ENCODE data around the gene KRTAP10-2.
"Not testable (repeated sequence)": the region's sequence is repeated elsewhere in the genome, so short reads cannot be mapped to it uniquely, and the experiment has no call there.

The KRTAP10-2 gene

DNA sequence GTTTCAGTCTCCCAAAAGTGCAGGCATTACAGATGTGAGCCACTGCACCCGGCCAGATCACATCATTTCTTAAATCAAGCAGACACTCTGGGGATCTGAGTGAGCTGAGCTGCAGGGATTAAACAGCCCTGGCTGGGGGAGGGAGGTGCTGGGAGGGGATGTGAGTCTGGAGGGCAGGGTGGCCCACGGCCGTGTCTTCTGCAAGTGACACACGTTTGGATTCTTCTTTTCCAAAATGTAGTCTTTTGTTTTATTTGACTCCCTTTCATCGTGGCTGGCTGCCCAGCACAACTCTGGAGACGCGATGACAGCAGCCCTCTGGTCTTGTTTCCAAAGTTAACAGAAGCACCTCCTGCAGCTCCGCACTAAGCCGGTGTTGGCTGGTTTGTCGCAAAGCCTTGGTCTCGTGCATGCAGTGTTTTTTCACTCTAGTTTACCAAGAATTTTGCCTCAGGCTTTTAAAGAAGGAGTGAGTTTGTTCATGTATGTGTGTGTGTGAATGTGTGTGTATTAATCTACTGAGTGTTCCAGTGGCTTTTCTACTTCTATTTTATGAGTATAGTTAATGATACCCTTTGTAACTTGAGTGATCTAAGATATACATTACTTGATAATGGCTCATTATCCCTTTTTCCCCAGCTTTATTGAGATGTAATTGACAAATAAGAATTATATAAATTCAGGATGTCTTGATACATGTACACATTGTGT, 31.9 kb upstream of the KRTAP10-2 start:
- no peak for DNase-seq (ENCODE audit: low read depth in 2 of 3, low spot score in 1 of 3)

- no peak for DNase-seq (ENCODE audit: low read depth in 2 of 3, low spot score in 1 of 3)
These were observed 30.8 kb upstream of the KRTAP10-2 start for GRCh38 chr21:44582055-44582454.

- no peak for DNase-seq (ENCODE audit: low read depth in 2 of 3, low spot score in 1 of 3)
These were observed 29.9 kb upstream of the KRTAP10-2 start for GRCh38 chr21:44581158-44581557.

DNA sequence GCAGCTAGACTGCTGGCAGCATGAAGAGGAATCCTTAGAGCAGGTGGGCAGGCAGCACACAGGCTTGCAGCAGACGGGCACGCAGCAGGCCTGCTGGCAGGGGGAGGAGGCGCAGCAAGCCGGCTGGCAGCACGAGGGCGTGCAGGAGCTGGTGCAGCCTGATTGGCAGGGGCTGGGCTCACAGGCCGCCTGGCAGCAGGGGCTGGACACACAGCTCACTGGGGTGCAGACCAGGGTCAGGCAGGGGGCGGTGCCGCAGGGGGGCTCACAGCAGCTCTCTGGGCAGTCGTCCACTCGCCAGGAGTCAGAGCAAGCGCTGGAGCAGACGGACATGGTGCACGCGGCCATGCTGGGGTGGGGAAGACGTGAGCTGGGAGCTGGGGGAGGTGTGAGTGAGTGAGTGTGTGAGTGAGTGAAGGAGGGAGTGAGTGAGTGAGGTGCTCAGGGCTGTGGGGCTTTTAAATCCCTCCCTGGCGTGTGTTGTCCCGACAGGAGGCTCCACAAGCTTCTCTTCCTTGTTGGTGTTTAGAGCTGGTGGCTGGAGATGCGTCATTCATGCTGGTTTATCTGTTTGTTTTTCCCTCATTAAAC, 29.0 kb upstream of the KRTAP10-2 start, which contains the start of gene KRTAP10-5:
TSS of gene KRTAP10-5 (minus strand) at position 374 of the 591 bp plus-strand sequence. CDS start at position 348, 26 bp downstream.
- not testable (repeated sequence) for DNase-seq (ENCODE audit: low read depth in 2 of 3, low spot score in 1 of 3)

GRCh38 chr21:44579833-44580144, 28.5 kb upstream of the KRTAP10-2 start:
- no peak for DNase-seq (ENCODE audit: low read depth in 2 of 3, low spot score in 1 of 3)

DNA sequence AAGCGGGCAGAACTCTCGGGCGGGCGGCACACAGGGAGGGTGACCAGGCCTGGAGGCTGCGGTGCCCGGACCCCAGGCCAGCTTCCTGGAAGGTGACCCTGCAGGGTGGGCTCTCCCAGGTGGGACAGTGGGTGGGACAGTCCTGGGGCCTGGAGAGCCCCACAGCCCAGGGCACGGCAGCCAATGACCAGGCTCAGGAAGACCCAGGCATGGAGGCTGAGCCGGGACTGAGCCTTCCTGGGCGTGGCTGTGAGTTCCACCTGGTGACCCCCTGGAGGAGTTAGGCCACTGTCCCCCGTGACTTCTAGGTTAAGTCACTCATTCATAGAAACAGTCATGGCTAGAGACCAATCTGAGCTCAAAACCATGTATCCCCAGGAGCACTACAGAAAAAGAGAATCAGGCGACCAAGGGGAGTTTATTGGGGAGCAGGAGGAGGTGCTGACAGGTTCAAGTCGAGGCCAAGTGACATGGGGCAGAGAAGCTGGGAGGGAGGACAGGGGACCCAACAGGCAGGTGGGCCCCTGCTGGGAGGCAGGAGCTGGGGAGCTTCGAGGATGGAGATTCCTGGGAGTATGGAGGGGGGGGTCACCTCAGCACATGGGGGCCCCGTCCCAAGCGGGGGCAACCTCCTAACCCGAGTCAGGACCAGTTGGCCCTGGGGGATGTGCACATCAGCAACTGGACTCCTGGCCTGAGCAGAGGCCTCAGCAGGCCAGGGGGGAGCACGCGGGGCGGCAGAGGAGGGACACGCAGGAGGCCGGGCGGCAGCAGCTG, 27.9 kb upstream of the KRTAP10-2 start:
- no peak for DNase-seq (ENCODE audit: low read depth in 2 of 3, low spot score in 1 of 3)

DNA sequence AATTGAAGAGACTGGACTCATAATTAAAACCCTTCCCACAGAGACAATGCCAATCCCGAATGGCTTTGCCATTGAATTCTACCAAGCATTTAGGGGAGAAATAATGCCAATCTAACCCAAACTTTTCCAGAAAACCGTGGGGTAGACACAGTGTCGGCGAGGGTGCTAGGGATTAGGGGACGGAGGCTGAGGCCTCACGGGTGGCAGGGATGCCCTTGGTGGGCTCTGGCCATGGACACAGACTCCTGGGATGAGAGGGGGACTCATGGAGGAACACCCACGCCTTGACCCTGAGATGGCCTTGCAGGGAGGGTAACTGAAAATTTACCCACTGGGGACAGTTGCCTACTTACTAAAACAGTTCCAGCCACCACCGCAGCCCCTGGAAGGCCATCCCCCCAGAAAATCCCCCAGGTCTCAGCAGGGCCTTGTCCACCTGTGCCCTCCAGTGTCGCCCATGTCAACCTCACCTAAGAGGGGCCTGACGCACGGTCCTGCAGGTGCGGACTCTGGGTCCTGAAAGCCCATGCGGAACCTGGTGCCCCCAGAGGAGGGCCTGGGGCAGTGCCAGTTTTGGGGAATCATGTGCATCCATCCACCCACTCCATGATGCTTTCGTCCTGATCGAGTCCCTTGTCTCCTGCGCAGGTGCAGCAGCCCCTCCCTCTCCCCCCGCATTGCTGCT, 27.2 kb upstream of the KRTAP10-2 start:
- no peak for DNase-seq (ENCODE audit: low read depth in 2 of 3, low spot score in 1 of 3)

DNA sequence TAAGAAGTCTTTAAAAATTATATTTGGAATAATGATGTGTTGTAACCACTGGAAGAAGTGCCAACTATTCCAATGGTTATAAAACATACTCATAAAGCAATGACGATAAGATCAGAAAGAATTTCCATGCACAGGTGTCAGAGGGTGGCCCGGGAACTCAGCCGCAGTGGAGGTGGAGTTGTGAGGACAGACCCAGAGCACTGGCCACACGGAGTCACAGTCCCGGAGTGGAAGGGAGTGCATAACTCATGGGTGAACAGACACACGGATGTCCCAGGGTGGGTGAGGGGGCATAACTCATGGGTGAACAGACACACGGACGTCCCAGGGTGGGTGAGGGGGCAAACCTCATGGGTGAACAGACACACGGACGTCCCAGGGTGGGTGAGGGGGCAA, 24.7 kb upstream of the KRTAP10-2 start:
- no peak for DNase-seq (ENCODE audit: low read depth in 2 of 3, low spot score in 1 of 3)

GRCh38 chr21:44575307-44576024, 24.2 kb upstream of the KRTAP10-2 start:
- no peak for DNase-seq (ENCODE audit: low read depth in 2 of 3, low spot score in 1 of 3)

DNA sequence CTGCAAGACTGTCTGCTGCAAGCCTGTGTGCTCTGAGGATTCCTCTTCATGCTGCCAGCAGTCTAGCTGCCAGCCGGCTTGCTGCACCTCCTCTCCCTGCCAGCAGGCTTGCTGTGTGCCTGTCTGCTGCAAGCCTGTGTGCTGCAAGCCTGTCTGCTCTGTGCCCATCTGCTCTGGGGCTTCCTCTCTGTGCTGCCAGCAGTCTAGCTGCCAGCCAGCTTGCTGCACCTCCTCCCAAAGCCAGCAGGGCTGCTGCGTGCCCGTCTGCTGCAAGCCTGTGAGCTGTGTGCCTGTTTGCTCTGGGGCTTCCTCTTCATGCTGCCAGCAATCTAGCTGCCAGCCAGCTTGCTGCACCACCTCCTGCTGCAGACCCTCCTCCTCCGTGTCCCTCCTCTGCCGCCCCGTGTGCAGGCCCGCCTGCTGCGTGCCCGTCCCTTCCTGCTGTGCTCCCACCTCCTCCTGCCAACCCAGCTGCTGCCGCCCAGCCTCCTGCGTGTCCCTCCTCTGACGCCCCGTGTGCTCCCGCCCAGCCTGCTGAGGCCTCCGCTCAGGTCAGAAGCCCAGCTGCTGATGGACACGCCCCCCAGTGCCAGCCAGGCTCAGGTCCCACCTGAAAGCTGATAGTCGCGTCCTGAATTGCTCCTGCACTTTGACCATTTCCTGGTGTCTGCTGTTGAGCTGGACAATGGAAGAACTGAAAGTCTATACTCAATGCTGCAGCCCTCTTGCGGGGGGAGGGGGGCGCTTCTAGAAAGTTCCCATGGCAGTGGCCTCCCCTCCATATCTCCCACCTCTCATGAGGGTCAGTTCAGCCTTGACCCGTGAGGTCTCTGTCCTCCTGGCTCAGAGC, 23.4 kb upstream of the KRTAP10-2 start:
- no peak for DNase-seq (ENCODE audit: low read depth in 2 of 3, low spot score in 1 of 3)

- DNase-seq (ENCODE audit: low read depth in 2 of 3, low spot score in 1 of 3), result not testable (repeated sequence)
These were observed 22.5 kb upstream of the KRTAP10-2 start, which contains the start of gene KRTAP10-4 for GRCh38 chr21:44573630-44574456. Gene KRTAP10-4, plus strand, starts transcription at chr21:44573729. Its CDS starts 30 bp downstream, at chr21:44573759.

- DNase-seq (ENCODE audit: low read depth in 2 of 3, low spot score in 1 of 3), result no peak
These were observed 21.8 kb upstream of the KRTAP10-2 start for GRCh38 chr21:44572959-44573583.

GRCh38 chr21:44571844-44572782, 20.8 kb upstream of the KRTAP10-2 start:
- no peak for DNase-seq (ENCODE audit: low read depth in 2 of 3, low spot score in 1 of 3)

GRCh38 chr21:44571296-44571695, 20.0 kb upstream of the KRTAP10-2 start:
- DNase-seq (ENCODE audit: low read depth in 2 of 3, low spot score in 1 of 3), result no peak

GRCh38 chr21:44569861-44570517, 18.7 kb upstream of the KRTAP10-2 start:
- DNase-seq (ENCODE audit: low read depth in 2 of 3, low spot score in 1 of 3), result no peak

DNA sequence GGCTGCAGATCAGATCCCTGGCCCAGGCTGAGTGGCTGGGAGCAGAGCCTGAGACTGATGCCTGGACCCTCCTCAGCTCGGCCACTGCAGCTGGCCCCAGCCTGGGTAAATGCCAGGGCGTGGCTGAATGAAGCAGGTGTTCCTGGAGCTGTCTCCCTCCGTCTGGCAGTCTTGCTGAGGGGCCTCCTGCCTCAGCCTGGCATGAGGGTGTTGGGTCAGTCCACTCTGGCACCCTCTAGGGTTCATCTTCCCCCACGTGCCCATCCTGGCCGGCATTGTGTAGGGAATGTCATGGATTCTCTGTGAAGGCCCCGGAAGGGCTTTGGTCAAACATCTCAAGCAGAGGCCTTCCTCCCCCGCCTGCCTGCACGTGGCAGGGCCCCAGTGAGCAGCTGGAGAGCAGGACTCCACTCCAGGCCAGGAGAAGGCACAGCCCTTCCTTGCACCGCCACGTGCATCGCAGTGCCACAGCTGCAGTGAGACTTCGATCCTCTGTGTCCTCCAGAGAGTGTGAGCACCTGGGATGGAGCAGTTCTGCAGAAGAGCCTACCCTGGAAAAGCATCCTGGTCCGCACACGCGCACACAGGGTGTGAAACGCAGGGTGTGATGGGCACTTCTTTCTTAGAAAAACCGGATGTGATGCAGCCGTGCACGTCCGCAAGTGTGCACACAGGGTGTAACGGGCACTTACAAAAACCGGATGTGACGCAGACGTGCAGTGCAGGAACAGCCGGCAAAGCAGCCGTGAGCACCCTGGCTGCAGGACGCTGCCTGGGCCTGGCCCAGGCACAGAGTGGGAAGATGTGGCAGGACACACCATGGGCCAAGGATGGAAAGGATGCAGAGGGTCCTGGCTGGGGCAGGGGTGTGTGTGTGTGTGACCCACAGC, 17.6 kb upstream of the KRTAP10-2 start:
- no peak for DNase-seq (ENCODE audit: low read depth in 2 of 3, low spot score in 1 of 3)

Measured in stimulated activated CD4-positive, alpha-beta T cell treated with anti-CD3 and anti-CD28 coated beads, Interleukin-12 subunit alpha, Interleukin-12 subunit beta, amount 100 ng/mL, for 48 hours (primary cell).